Omental fat pad (tissue), 4 donors: Measurements from ENCODE around the gene MRPL36. TPM values are rescaled to one million over a fixed set of nuclear protein-coding genes. Genes with fewer than 3 reads are reported as not detected.

Experiments
- ATAC-seq: fragments of 150-250 bp; one replicate; pipeline ENCODE4 v1.9.1; 2016; ENCODE audit warnings: mild to moderate bottlenecking, moderate library complexity; ENCODE audit not compliant: low FRiP score
- DNase-seq: peaks from one replicate; pipeline ENCODE4 v3.0.0-alpha.2; 2019; ENCODE audit warnings: low spot score
- total RNA-seq, 4 donors: library from RNA; depleted of rRNA; stranded (reverse); fragments of >200 nt; gene quantifications; one replicate each; pipeline ENCODE4 v1.1.0, GENCODE V29; 2016
- TF ChIP-seq, protein P1 (sequence below), 3 donors: fragments of 450-650 bp; IDR thresholded peaks; one replicate each; pipeline ENCODE4 v1.5.1; 2016 to 2017; ENCODE audit warnings: antibody characterized with exemption in 3 of 3, mild to moderate bottlenecking in 3 of 3, moderate library complexity in 2 of 3

MRPL36 gene
- total RNA-seq, 4 donors from 2014 or later = 16.1 to 57.5 (median 49.5) TPM

DNA sequence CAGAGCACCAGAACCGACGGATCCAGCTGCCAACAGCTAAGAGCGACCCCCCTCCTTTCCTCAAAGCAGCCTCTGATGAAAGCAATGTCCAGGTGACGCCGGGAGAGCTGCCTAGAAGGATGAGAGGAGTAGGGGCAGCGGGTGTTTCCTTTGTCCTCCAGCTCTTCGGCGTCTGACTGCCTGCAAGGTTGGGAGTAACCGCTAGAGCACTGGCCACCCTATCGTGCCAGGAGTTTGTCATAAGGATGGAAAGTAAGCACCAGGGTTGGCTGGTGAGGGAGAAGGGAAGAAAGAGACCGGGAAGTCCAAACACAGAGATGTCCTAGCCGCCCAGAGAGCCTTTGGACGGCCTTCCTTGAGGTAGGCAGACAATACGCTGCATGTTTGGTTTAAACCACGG is 10.8 kb downstream of the MRPL36 start:
- no peak for ATAC-seq
- TF ChIP-seq, protein P1, sequence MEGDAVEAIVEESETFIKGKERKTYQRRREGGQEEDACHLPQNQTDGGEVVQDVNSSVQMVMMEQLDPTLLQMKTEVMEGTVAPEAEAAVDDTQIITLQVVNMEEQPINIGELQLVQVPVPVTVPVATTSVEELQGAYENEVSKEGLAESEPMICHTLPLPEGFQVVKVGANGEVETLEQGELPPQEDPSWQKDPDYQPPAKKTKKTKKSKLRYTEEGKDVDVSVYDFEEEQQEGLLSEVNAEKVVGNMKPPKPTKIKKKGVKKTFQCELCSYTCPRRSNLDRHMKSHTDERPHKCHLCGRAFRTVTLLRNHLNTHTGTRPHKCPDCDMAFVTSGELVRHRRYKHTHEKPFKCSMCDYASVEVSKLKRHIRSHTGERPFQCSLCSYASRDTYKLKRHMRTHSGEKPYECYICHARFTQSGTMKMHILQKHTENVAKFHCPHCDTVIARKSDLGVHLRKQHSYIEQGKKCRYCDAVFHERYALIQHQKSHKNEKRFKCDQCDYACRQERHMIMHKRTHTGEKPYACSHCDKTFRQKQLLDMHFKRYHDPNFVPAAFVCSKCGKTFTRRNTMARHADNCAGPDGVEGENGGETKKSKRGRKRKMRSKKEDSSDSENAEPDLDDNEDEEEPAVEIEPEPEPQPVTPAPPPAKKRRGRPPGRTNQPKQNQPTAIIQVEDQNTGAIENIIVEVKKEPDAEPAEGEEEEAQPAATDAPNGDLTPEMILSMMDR (IDR thresholded peaks at IDR 0.05) = no peak
- peak; percentile 6 for DNase-seq

DNA sequence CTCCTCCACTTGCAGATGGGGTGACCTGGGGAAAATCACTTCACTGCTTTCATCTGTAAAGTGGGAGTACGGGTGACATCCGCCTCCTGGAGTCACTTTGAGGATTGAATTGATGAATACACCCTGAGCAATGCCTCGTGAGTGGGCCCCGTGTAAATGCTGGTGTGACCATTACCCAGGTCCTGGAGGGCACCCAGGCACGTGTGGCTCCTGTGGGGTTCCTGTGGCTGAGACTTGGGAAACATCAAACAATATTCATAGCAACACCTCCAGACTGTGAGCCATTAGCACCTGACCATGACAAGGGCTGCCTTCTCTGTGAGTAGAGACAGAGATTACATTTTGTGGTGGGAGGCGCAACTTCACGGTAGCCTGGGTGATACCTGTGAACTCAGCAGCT is 11.4 kb downstream of the MRPL36 start:
- DNase-seq = no peak
- ATAC-seq = no peak
- TF ChIP-seq, protein P1 (IDR thresholded peaks at IDR 0.05) = no peak

DNA sequence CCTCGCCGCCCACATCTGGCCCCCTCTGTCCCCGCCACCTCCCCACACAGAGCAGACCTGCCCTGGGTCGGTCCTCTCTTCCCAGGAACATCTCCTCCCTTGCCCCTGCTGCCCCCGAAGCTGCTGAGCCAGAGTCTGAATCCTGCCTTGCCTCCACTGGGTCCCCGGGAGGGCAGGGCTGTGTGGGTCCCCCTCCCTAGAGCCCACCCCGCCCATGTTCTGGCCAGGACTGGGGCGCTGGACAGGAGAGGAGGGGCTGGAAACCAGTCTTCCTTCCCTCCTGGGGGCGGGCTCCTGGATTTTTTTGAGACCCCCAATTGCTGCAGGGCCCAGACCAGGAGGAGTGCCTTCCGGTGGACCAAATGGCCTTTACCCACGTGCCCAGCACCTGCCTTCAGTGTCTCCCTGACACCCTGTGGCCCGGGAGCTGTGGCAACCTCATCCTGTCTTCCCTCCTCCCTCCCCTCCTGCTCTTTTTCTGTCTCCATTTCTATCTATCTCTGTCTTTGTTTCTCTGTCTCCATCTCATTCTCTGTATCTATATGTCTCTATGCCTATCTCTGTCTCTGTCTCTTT is 12.1 kb downstream of the MRPL36 start:
- DNase-seq (no peak), ATAC-seq (no peak)
- TF ChIP-seq, protein P1 (IDR thresholded peaks at IDR 0.05) = no peak

DNA sequence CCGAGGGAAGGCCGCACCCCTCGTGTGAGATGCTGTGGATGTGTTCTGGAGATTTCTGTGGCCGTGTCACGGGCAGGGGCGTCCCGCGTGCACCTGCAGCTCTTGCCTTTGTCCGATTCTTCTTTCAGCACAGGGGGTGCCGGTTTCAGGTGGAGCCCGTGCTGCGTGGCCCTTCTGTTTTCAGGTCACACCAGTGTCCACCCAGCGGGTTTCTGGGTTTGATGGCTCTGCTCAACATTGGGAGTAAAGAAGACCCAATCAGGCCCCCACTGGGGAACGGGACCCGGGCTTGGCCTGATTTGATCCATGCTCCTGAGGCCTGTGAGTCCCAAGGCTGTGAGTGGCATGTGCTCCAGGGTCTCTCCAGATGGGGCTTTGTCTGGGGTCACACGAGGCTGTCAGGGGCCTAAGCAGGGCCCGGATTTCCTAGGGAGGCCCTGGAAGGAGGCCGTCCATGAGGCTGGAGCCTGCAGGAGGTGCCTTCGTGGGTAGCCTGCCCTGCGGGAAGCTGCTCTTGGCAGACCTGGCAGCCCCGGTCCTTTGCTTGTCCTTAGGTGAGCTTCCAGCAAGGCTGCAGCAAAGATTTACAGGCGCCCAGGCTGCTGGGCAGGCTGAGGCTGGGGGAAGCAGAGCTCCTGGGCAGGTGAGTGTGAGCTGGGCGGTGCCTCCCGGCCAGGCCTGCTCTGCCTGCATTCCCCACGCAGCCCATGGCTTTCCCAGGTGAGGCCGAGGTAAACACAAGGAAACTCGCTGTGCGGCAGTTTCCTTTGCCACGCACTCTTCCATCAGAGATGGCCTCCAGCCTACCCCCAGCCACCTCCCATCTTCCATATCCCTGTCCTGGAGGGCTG is 12.8 kb downstream of the MRPL36 start:
- no peak for DNase-seq
- ATAC-seq = no peak
- TF ChIP-seq, protein P1 (IDR thresholded peaks at IDR 0.05) = no peak

DNA sequence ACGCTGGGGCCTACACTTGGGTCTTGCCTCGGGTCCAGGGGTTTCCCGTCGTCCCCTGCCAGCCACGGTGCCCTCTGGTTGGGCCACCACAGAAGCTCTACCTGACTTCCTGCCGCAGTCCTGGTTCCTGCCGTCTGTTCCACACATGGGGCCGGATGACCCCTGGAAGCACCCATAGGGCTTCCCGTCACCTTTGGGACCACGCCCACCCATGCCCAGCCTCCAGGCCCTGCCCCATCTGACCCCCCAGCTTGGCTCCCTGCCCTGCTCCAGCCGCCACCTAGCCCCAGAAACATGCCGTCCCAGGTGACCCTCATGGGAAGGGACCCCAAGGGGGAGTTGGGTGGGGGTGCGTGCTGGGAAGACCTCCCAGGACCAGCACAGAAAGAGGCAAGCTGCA is 13.7 kb downstream of the MRPL36 start:
- no peak for DNase-seq
- ATAC-seq = no peak

DNA sequence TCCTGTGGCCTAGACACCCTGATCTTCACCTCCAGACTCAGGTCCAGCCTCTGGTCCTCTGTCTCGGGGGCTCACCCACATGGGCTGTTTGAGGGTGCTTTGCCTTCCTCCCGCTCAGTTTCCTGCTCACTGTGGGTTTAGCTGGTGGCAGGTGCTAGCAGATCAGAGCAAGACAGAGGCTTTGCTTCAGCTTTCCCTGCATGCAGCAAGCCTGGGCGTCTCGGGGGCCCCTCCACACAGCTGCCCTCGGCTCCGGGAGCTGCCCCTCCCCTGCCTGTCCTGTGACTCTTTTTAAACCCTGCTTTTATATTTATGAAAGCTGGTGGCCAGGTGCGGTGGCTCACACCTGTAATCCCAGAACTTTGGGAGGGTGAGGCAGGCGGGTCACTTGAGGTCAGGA is 14.6 kb downstream of the MRPL36 start:
- TF ChIP-seq, protein P1 (IDR thresholded peaks at IDR 0.05) = no peak

More for the DNA sequence above, 13.7 kb downstream of the MRPL36 start:
- TF ChIP-seq, protein P1 (IDR thresholded peaks at IDR 0.05) = no peak

More for the DNA sequence above, 14.6 kb downstream of the MRPL36 start:
- DNase-seq (no peak), ATAC-seq (no peak)
